Endodermal cell (in vitro differentiated cells): Measurements from ENCODE around the gene AGXT2. TPM values are rescaled to one million over a fixed set of nuclear protein-coding genes. Genes with fewer than 3 reads are reported as not detected.

ENCODE experiments used
- DNase-seq: peaks from one replicate; pipeline ENCODE4 v3.0.0-alpha.2; 2017
- H3K27ac ChIP-seq: 2 replicates; pipeline ENCODE4 v1.5.1; 2013; ENCODE audit warnings: mild to moderate bottlenecking, low read depth, low read length, moderate library complexity
- H3K27me3 ChIP-seq: 2 replicates; pipeline ENCODE4 v1.6.1; 2013; ENCODE audit warnings: mild to moderate bottlenecking, low read length, moderate library complexity; ENCODE audit not compliant: insufficient read depth, control insufficient read depth, poor library complexity, severe bottlenecking
- H3K36me3 ChIP-seq: 2 replicates; pipeline ENCODE4 v1.7.0; 2013; ENCODE audit warnings: mild to moderate bottlenecking, low read length, moderate library complexity; ENCODE audit not compliant: control insufficient read depth, insufficient read depth
- H3K4me1 ChIP-seq: one replicate; pipeline ENCODE4 v1.7.0; 2013; ENCODE audit warnings: low read length; ENCODE audit not compliant: control insufficient read depth, insufficient read depth
- H3K4me3 ChIP-seq: 2 replicates; pipeline ENCODE4 v1.5.1; 2013; ENCODE audit warnings: mild to moderate bottlenecking, low read length, moderate library complexity
- H3K9ac ChIP-seq: 2 replicates; pipeline ENCODE4 v1.6.1; 2013; ENCODE audit warnings: mild to moderate bottlenecking, low read length, moderate library complexity; ENCODE audit not compliant: poor library complexity, severe bottlenecking; ENCODE audit errors: extremely low read depth
- H3K9me3 ChIP-seq: 2 replicates; pipeline ENCODE4 v1.6.1; 2013; ENCODE audit warnings: mild to moderate bottlenecking, low read length, moderate library complexity; ENCODE audit not compliant: control insufficient read depth
- H3K27ac Mint-ChIP-seq: 2 replicates; pipeline ENCODE4 v1.8.0; 2020; ENCODE audit warnings: mixed read lengths
- H3K27me3 Mint-ChIP-seq: 2 replicates; pipeline ENCODE4 v1.8.0; 2021; ENCODE audit warnings: mild to moderate bottlenecking, mixed read lengths; ENCODE audit not compliant: insufficient read depth
- H3K36me3 Mint-ChIP-seq: 2 replicates; pipeline ENCODE4 v1.8.0; 2020; ENCODE audit warnings: low read depth, mixed read lengths
- H3K4me1 Mint-ChIP-seq: 2 replicates; pipeline ENCODE4 v1.8.0; 2020; ENCODE audit warnings: mixed read lengths
- H3K4me3 Mint-ChIP-seq: 2 replicates; pipeline ENCODE4 v1.8.0; 2020; ENCODE audit warnings: mild to moderate bottlenecking, moderate library complexity, mixed read lengths
- H3K9me3 Mint-ChIP-seq: 2 replicates; pipeline ENCODE4 v1.8.0; 2020; ENCODE audit warnings: mild to moderate bottlenecking, mixed read lengths
- WGBS, 2 experiments: methylation state at CpG; one replicate each; pipeline versions ENCODE4 v1.1.5 to v1.1.7; 2013; ENCODE audit warnings: missing lambda C conversion rate in 2 of 2, mixed read lengths in 1 of 2; ENCODE audit not compliant: insufficient coverage in 1 of 2, insufficient read length in 1 of 2; 5-methylcytosine and 5-hydroxymethylcytosine counted together
- total RNA-seq, 2 donors: library from RNA; stranded (reverse); fragmentation: NEBNext Ultra II Directional in 1 of 2; extraction: Animal tissue kit (Norgen Biotek cat#: 25700) in 1 of 2; gene quantifications; 2 replicates in 1 of 2; 3 replicates in 1 of 2; pipeline ENCODE4 v1.2.1, GENCODE V29; 2021
- TF ChIP-seq, protein P1 (sequence below): fragments of 200-600 bp; sonication (generic); conservative IDR thresholded peaks from 2 replicates; pipeline ENCODE4 v1.5.0; 2021; ENCODE audit warnings: antibody characterized with exemption, mild to moderate bottlenecking

Gene AGXT2
- total RNA-seq, 2 donors from 2014 or later: not detected

- no peaks in the 10 kb centered on the region for H3K27me3 Mint-ChIP-seq
- Histone ChIP-seq H3K9ac (no peak overlapping the region), H3K4me3 (no peak overlapping the region), H3K9me3 (no peaks in the 10 kb centered on the region), H3K27me3 (no peaks in the 10 kb centered on the region), H3K36me3 (no peaks in the 10 kb centered on the region), H3K27ac (no peak overlapping the region), H3K4me1 (peaks cover 3% of the 10 kb centered on the region)
- no peaks in the 10 kb centered on the region for H3K36me3 Mint-ChIP-seq
- TF ChIP-seq, protein P1, sequence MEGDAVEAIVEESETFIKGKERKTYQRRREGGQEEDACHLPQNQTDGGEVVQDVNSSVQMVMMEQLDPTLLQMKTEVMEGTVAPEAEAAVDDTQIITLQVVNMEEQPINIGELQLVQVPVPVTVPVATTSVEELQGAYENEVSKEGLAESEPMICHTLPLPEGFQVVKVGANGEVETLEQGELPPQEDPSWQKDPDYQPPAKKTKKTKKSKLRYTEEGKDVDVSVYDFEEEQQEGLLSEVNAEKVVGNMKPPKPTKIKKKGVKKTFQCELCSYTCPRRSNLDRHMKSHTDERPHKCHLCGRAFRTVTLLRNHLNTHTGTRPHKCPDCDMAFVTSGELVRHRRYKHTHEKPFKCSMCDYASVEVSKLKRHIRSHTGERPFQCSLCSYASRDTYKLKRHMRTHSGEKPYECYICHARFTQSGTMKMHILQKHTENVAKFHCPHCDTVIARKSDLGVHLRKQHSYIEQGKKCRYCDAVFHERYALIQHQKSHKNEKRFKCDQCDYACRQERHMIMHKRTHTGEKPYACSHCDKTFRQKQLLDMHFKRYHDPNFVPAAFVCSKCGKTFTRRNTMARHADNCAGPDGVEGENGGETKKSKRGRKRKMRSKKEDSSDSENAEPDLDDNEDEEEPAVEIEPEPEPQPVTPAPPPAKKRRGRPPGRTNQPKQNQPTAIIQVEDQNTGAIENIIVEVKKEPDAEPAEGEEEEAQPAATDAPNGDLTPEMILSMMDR: no peak
- H3K9me3 Mint-ChIP-seq: no peaks in the 10 kb centered on the region
- no peak for DNase-seq
- H3K27ac Mint-ChIP-seq: no peak overlapping the region
- H3K4me1 Mint-ChIP-seq: peaks cover 2% of the 10 kb centered on the region
- no peak overlapping the region for H3K4me3 Mint-ChIP-seq
- WGBS, 2 experiments: 79% methylated on average over 4 of the region's 4 CpGs; no CpG with 5 or more reads in 1 of the 2 experiments
Measured at GRCh38 chr5:35044649-35045048, 3.1 kb downstream of the AGXT2 start.

- Histone ChIP-seq H3K4me3 (no peak overlapping the region), H3K9me3 (no peaks in the 10 kb centered on the region), H3K4me1 (peaks cover 3% of the 10 kb centered on the region), H3K36me3 (no peaks in the 10 kb centered on the region), H3K27ac (no peak overlapping the region), H3K9ac (no peak overlapping the region), H3K27me3 (no peaks in the 10 kb centered on the region)
- 75 to 79% methylated on average over 2 to 4 of the region's 4 CpGs for WGBS, 2 experiments
- Mint-ChIP-seq H3K4me1 (no peaks in the 10 kb centered on the region), H3K4me3 (no peak overlapping the region), H3K36me3 (no peaks in the 10 kb centered on the region), H3K9me3 (no peaks in the 10 kb centered on the region), H3K27ac (no peak overlapping the region), H3K27me3 (no peaks in the 10 kb centered on the region)
- DNase-seq: no peak
- TF ChIP-seq, protein P1: no peak
Measured at GRCh38 chr5:35042781-35043180, 5.0 kb downstream of the AGXT2 start.

DNA sequence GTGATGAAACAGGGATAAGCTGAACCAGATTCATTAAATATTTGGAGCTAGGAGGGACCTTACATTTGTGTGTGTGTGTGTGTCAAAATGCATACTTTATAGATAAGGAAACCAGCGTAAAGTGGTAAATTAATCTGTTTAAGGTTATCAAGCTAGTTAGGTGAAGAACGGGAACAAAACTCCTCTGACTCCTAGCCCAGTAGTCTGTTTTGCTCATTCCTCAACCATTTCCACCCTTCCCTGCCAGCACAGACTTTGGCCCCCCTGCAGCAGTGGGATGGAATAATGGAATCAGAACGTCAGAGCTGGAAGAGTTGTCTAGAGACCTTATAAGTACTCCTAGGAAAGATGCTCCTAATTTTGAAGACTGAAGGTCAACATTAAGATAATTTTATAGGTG lies 6.5 kb downstream of the AGXT2 start:
- Histone ChIP-seq H3K36me3 (no peaks in the 10 kb centered on the region), H3K27me3 (no peaks in the 10 kb centered on the region), H3K27ac (no peak overlapping the region), H3K4me1 (no peaks in the 10 kb centered on the region), H3K9ac (no peak overlapping the region), H3K9me3 (no peaks in the 10 kb centered on the region), H3K4me3 (no peak overlapping the region)
- DNase-seq: no peak
- Mint-ChIP-seq H3K27me3 (no peaks in the 10 kb centered on the region), H3K27ac (no peak overlapping the region), H3K36me3 (no peaks in the 10 kb centered on the region), H3K4me1 (peaks cover 7% of the 10 kb centered on the region), H3K4me3 (no peak overlapping the region), H3K9me3 (no peaks in the 10 kb centered on the region)
- 57 to 71% methylated on average over 1 to 3 of the region's 3 CpGs for WGBS, 2 experiments
- TF ChIP-seq, protein P1: no peak
